Neural crest cell (in vitro differentiated cells): Measurements from ENCODE around the gene TMPRSS2. TPM values are rescaled to one million over a fixed set of nuclear protein-coding genes. Genes with fewer than 3 reads are reported as not detected.

Experiments
- DNase-seq: peaks from one replicate; pipeline ENCODE4 v3.0.0; 2021; ENCODE audit warnings: low read depth, mixed read lengths, low spot score
- H3K27ac Mint-ChIP-seq: one replicate; pipeline ENCODE4 v1.8.0; 2021; ENCODE audit warnings: mild to moderate bottlenecking, mixed read lengths; ENCODE audit not compliant: unreplicated experiment
- H3K27me3 Mint-ChIP-seq: 2 replicates; pipeline ENCODE4 v1.8.0; 2021; ENCODE audit warnings: low read depth, mild to moderate bottlenecking, mixed read lengths
- H3K36me3 Mint-ChIP-seq: 2 replicates; pipeline ENCODE4 v1.8.0; 2021; ENCODE audit warnings: low read depth, mild to moderate bottlenecking, mixed read lengths
- H3K4me1 Mint-ChIP-seq: 2 replicates; pipeline ENCODE4 v1.8.0; 2021; ENCODE audit warnings: mixed read lengths
- H3K4me3 Mint-ChIP-seq: one replicate; pipeline ENCODE4 v1.8.0; 2021; ENCODE audit warnings: mild to moderate bottlenecking, mixed read lengths
- H3K9me3 Mint-ChIP-seq: 2 replicates; pipeline ENCODE4 v1.8.0; 2021; ENCODE audit warnings: mixed read lengths
- CTCF ChIP-seq: fragments of 200-600 bp; sonication (generic); conservative IDR thresholded peaks from 2 replicates; pipeline ENCODE4 v1.5.0; 2021; ENCODE audit warnings: antibody characterized with exemption, mild to moderate bottlenecking
- total RNA-seq: library from RNA; stranded (reverse); gene quantifications from 2 replicates; pipeline ENCODE4 v1.2.1, GENCODE V29; 2021

TMPRSS2 gene
- total RNA-seq, 1 donor from 2014 or later, result not detected

GRCh38 chr21:41453198-41453597 is 54.8 kb downstream of the TMPRSS2 start:
- H3K27me3 Mint-ChIP-seq, result no peaks in the 10 kb centered on the region
- H3K27ac Mint-ChIP-seq, result no peak overlapping the region
- no peak for TF ChIP-seq CTCF
- H3K4me1 Mint-ChIP-seq, result no peaks in the 10 kb centered on the region
- no peak overlapping the region for H3K4me3 Mint-ChIP-seq
- no peak for DNase-seq
- H3K36me3 Mint-ChIP-seq, result no peaks in the 10 kb centered on the region
- no peaks in the 10 kb centered on the region for H3K9me3 Mint-ChIP-seq

GRCh38 chr21:41451753-41452676 is 55.9 kb downstream of the TMPRSS2 start:
- Mint-ChIP-seq H3K4me1 (no peaks in the 10 kb centered on the region), H3K27ac (no peak overlapping the region), H3K36me3 (no peaks in the 10 kb centered on the region), H3K4me3 (no peak overlapping the region), H3K9me3 (no peaks in the 10 kb centered on the region), H3K27me3 (no peaks in the 10 kb centered on the region)
- no peak for TF ChIP-seq CTCF
- no peak for DNase-seq

- Mint-ChIP-seq H3K4me3 (no peak overlapping the region), H3K27ac (no peak overlapping the region), H3K27me3 (no peaks in the 10 kb centered on the region), H3K4me1 (peaks cover 6% of the 10 kb centered on the region), H3K36me3 (no peaks in the 10 kb centered on the region), H3K9me3 (no peaks in the 10 kb centered on the region)
- no peak for DNase-seq
- no peak for TF ChIP-seq CTCF
These were observed 58.3 kb downstream of the TMPRSS2 start for GRCh38 chr21:41449613-41450012.

- no peaks in the 10 kb centered on the region for H3K9me3 Mint-ChIP-seq
- H3K27ac Mint-ChIP-seq, result peak overlapping the region; percentile 27
- peaks cover 6% of the 10 kb centered on the region for H3K4me1 Mint-ChIP-seq
- no peaks in the 10 kb centered on the region for H3K36me3 Mint-ChIP-seq
- H3K27me3 Mint-ChIP-seq, result no peaks in the 10 kb centered on the region
- DNase-seq, result no peak
- no peak for TF ChIP-seq CTCF
- no peak overlapping the region for H3K4me3 Mint-ChIP-seq
These were observed 60.6 kb downstream of the TMPRSS2 start for GRCh38 chr21:41447356-41447755.

GRCh38 chr21:41446586-41446985 is 61.4 kb downstream of the TMPRSS2 start:
- H3K4me3 Mint-ChIP-seq, result no peak overlapping the region
- TF ChIP-seq CTCF, result no peak
- no peaks in the 10 kb centered on the region for H3K27me3 Mint-ChIP-seq
- no peak for DNase-seq
- H3K4me1 Mint-ChIP-seq, result peaks cover 6% of the 10 kb centered on the region
- no peaks in the 10 kb centered on the region for H3K9me3 Mint-ChIP-seq
- no peak overlapping the region for H3K27ac Mint-ChIP-seq
- H3K36me3 Mint-ChIP-seq, result no peaks in the 10 kb centered on the region
